A673 (cell line): ENCODE results near the gene NKX6-1. TPM values are rescaled to one million over a fixed set of nuclear protein-coding genes. Genes with fewer than 3 reads are reported as not detected.

ENCODE experiments used
- BruUV-seq: library from RNA; stranded (reverse); fragments of 400-500 nt; replicated peaks from 2 replicates; lab custom pipeline; 2021; lab: Mats Ljungman, UMichigan
- CTCF ChIA-PET: fragments of 300-600 bp; sonication (Branson Sonifier 250); formaldehyde crosslinking; loops from one replicate; lab custom pipeline; 2022; ENCODE audit warnings: antibody characterized with exemption; lab: Charles Lee
- POLR2A ChIA-PET: fragments of 300-600 bp; sonication (Branson Sonifier 250); formaldehyde crosslinking; loops from one replicate; lab custom pipeline; 2022; ENCODE audit warnings: antibody characterized with exemption; ENCODE audit not compliant: low non-redundant PET; lab: Charles Lee
- DNase-seq: peaks from one replicate; pipeline ENCODE4 v3.0.0-alpha.2; 2015; ENCODE audit warnings: low spot score
- H3K27ac ChIP-seq: fragments of 200-600 bp; sonication (generic); 2 replicates; pipeline ENCODE4 v1.5.1; 2016; ENCODE audit warnings: mixed run types, low read depth, mild to moderate bottlenecking, mixed read lengths, antibody characterized with exemption, low read length; ENCODE audit not compliant: poor library complexity, severe bottlenecking
- H3K27me3 ChIP-seq: fragments of 200-600 bp; sonication (generic); replicated peaks from 2 replicates; pipeline ENCODE4 v1.6.1; 2017; ENCODE audit warnings: mixed run types, low read depth, mild to moderate bottlenecking, mixed read lengths, antibody characterized with exemption, low read length; ENCODE audit not compliant: insufficient read depth, poor library complexity
- H3K36me3 ChIP-seq: fragments of 200-600 bp; sonication (generic); 2 replicates; pipeline ENCODE4 v1.6.1; 2016; ENCODE audit warnings: mixed run types, mild to moderate bottlenecking, mixed read lengths, antibody characterized with exemption, low read length; ENCODE audit not compliant: insufficient read depth, poor library complexity, severe bottlenecking
- H3K4me1 ChIP-seq: fragments of 200-600 bp; sonication (generic); 2 replicates; pipeline ENCODE4 v1.6.1; 2017; ENCODE audit warnings: mixed run types, mild to moderate bottlenecking, mixed read lengths, antibody characterized with exemption, low read length; ENCODE audit not compliant: insufficient read depth, poor library complexity, severe bottlenecking
- H3K4me3 ChIP-seq: fragments of 200-600 bp; sonication (generic); 2 replicates; pipeline ENCODE4 v1.5.1; 2016; ENCODE audit warnings: low read depth, mixed run types, mild to moderate bottlenecking, mixed read lengths, low read length; ENCODE audit not compliant: poor library complexity, severe bottlenecking
- H3K9me3 ChIP-seq: fragments of 200-600 bp; sonication (generic); 2 replicates; pipeline ENCODE4 v1.6.1; 2016; ENCODE audit warnings: mixed run types, low read depth, mild to moderate bottlenecking, mixed read lengths, antibody characterized with exemption, low read length; ENCODE audit not compliant: poor library complexity, severe bottlenecking
- EZH2 ChIP-seq: fragments of 200-600 bp; sonication (generic); IDR thresholded peaks from 2 replicates; pipeline ENCODE4 v1.6.1; 2017; ENCODE audit warnings: borderline replicate concordance, low read depth, mild to moderate bottlenecking, mixed read lengths, antibody characterized with exemption, low read length; ENCODE audit not compliant: poor library complexity, severe bottlenecking
- intact Hi-C: fragments of 100-400 bp; cut with micrococcal nuclease; formaldehyde crosslinking; loops from one replicate; pipeline ENCODE4 v1.10.0; 2022; ENCODE audit not compliant: unreplicated experiment
- total RNA-seq: library from RNA; stranded (reverse); gene quantifications from 2 replicates; pipeline ENCODE4 v1.2.3, GENCODE V29; 2021
- TF ChIP-seq, protein P1 (sequence below): fragments of 300-800, 200-600 bp; sonication (generic); conservative IDR thresholded peaks from 2 replicates; pipeline ENCODE4 v1.5.1; 2017; ENCODE audit warnings: low read depth, mild to moderate bottlenecking, antibody characterized with exemption, low read length, moderate library complexity, mixed read lengths

NKX6-1 gene
- total RNA-seq, 1 experiment from 2014 or later = 8.8 TPM

GRCh38 chr4:84480082-84480481, 19.0 kb downstream of the NKX6-1 start:
- TF ChIP-seq, protein P1, sequence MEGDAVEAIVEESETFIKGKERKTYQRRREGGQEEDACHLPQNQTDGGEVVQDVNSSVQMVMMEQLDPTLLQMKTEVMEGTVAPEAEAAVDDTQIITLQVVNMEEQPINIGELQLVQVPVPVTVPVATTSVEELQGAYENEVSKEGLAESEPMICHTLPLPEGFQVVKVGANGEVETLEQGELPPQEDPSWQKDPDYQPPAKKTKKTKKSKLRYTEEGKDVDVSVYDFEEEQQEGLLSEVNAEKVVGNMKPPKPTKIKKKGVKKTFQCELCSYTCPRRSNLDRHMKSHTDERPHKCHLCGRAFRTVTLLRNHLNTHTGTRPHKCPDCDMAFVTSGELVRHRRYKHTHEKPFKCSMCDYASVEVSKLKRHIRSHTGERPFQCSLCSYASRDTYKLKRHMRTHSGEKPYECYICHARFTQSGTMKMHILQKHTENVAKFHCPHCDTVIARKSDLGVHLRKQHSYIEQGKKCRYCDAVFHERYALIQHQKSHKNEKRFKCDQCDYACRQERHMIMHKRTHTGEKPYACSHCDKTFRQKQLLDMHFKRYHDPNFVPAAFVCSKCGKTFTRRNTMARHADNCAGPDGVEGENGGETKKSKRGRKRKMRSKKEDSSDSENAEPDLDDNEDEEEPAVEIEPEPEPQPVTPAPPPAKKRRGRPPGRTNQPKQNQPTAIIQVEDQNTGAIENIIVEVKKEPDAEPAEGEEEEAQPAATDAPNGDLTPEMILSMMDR = no peak
- no peak for TF ChIP-seq EZH2
- no peak overlapping the region for H3K27ac ChIP-seq
- no peaks in the 10 kb centered on the region for H3K27me3 ChIP-seq
- no peak overlapping the region for H3K4me3 ChIP-seq
- no peak for DNase-seq
- intact Hi-C loops = no loop called here
- H3K36me3 ChIP-seq = no peaks in the 10 kb centered on the region
- no TSS peak for BruUV-seq
- no peaks in the 10 kb centered on the region for H3K4me1 ChIP-seq
- CTCF ChIA-PET = no interaction called here
- H3K9me3 ChIP-seq = no peaks in the 10 kb centered on the region
- POLR2A ChIA-PET = no interaction called here

DNA sequence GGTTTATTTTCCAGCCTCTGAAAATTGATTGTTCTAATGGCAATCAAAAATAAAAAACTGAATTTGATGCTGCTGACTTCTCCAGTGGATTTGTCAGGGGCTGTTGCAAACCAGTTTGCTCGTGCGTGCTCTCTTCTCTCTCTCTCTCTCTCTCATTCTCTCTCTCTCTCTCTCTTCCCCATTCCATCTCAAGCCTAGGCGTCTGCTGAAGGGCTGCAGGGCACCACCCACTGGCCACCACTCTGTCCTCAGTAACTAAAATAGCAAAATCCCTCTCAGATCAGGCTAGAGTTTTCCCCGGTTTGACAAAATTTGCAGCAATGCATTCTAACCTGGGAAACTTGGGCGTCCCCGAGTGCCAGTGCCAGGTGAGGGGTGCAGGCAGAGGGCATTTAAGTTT, 19.4 kb downstream of the NKX6-1 start:
- no peaks in the 10 kb centered on the region for H3K36me3 ChIP-seq
- H3K27me3 ChIP-seq = no peaks in the 10 kb centered on the region
- TF ChIP-seq EZH2 = no peak
- TF ChIP-seq, protein P1 = no peak
- DNase-seq = no peak
- ChIA-PET POLR2A (no interaction called here), CTCF (no interaction called here)
- intact Hi-C loops = no loop called here
- H3K27ac ChIP-seq = no peak overlapping the region
- BruUV-seq = no TSS peak
- H3K9me3 ChIP-seq = no peaks in the 10 kb centered on the region
- H3K4me3 ChIP-seq = no peak overlapping the region
- no peaks in the 10 kb centered on the region for H3K4me1 ChIP-seq

DNA sequence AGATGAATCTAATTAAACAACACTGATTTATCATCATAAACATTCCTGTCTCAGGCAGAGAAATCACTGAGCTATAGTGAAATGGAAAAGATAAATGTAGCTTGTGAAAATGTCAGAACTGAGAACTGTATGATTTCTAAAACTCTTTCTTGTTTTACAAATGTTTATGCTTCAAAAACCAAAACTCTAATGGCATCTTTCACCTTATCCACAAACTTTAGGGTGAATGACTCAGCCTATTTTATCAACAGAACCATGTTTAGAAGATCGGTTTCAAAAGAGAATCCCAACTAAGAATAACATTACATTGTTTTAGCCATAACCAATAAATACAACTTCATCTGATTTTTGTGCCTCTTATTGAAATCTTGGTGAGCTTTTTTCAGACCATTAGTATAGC, 21.4 kb downstream of the NKX6-1 start:
- ChIA-PET POLR2A (no interaction called here), CTCF (no interaction called here)
- Histone ChIP-seq H3K4me1 (no peaks in the 10 kb centered on the region), H3K9me3 (no peaks in the 10 kb centered on the region), H3K27ac (no peak overlapping the region), H3K27me3 (no peaks in the 10 kb centered on the region), H3K4me3 (no peak overlapping the region), H3K36me3 (no peaks in the 10 kb centered on the region)
- intact Hi-C loops = no loop called here
- no peak for TF ChIP-seq EZH2
- TF ChIP-seq, protein P1 = no peak
- no TSS peak for BruUV-seq
- DNase-seq = no peak
